Smooth muscle cell of the brain vasculature (primary cell): ENCODE results near the gene VPS41.
A peak's percentile ranks its signal among the peaks of the same experiment; 100 is the strongest.

Experiments used
- DNase-seq: peaks from one replicate; pipeline ENCODE4 v3.0.0-alpha.2; 2012; ENCODE audit warnings: low read depth, low spot score

The VPS41 gene

GRCh38 chr7:38907066-38907465 is 1.9 kb downstream of the VPS41 start:
- DNase-seq, result no peak

DNA sequence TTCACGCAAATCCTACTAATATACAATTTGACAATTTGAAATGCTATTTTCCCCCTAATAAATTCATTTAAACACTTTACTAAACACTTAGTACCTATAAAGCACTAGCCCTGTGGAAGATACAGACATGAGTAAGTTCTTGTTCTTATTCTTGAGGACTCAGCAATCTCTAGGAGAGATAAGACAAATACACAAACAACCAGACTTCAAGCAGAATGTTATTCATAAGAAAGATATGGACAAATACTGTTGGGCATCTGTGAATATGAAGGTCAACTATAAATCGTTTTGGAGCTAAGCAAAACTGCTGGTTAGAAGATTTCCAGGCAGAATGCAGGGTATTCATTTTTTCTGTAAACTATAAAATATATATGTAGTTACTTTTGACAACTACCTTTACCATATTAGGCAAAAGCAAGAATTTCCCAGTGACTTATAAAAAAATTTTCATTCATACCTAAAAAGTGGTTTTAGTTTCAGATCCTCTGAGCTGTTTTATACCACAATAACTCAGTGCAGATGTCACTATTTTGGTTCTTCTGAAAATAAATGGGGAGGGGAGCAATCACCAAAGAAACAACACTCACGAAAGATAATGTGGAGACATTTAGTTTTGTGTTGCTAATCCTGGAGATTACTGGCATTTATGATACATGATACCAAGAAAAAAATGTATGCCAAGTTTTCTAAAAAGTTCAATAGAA is 3.8 kb downstream of the VPS41 start:
- DNase-seq, result no peak

GRCh38 chr7:38903057-38903456 is 5.9 kb downstream of the VPS41 start:
- no peak for DNase-seq

- DNase-seq, result no peak
Measured at GRCh38 chr7:38902449-38902848, 6.5 kb downstream of the VPS41 start.

GRCh38 chr7:38893061-38893460 is 15.9 kb downstream of the VPS41 start:
- no peak for DNase-seq

DNA sequence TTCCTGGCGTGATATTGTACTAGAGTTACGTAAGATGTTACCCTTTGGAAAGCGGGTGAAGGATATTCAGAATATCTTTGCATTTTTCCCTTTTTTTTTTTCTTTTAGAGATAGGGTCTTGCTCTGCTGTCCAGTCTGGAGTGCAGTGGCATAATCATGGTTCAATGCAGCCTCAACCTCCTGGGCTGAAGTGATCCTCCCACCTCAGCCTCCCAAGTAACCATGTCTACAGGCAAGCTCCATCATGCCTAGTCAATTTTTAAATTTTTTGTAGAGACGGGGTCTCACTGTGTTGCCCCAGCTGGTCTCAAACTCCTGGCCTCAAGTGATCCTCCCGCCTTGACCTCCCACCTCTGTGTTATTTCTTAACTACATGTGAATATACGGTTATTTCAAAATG is 18.4 kb downstream of the VPS41 start:
- DNase-seq, result no peak

GRCh38 chr7:38889872-38890432 is 19.0 kb downstream of the VPS41 start:
- DNase-seq, result no peak

DNA sequence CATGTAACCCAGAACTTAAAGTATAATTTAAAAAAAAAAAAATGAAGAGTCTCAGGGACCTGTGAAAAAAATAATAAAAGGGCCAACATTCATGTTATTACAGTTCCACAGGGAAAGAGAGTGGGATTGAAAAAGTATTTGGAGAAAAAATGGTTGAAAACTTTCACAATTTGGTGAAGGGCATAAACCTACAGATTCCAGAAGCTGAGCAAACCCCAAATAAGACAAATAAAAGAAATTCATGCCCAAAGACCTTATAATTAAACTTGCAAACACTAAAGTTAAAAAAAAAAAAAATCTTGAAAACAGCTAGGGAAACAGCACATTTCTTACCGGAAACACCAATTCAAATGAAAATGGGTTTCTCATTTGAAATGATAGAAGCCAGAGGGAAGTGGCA is 19.9 kb downstream of the VPS41 start:
- DNase-seq, result no peak

GRCh38 chr7:38886265-38886664 is 22.7 kb downstream of the VPS41 start:
- DNase-seq, result no peak

DNA sequence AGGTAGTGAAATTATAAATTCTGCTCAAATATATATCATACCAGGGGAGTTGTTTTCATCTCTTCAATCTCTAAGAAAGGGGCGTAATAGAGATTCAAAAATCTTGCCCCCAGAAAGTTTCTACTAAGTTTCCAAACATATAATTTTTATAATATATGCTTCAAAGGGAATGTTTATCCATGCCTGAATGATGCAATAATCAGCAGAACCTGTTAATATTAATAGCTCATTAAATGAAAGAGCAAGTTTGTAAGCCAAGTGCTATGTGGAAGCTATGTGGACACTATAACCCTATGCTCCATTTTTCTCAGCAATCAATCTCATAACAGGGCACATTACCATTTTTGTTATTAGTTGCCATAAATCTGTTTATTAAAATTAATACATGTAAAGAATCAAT is 25.3 kb downstream of the VPS41 start:
- no peak for DNase-seq

DNA sequence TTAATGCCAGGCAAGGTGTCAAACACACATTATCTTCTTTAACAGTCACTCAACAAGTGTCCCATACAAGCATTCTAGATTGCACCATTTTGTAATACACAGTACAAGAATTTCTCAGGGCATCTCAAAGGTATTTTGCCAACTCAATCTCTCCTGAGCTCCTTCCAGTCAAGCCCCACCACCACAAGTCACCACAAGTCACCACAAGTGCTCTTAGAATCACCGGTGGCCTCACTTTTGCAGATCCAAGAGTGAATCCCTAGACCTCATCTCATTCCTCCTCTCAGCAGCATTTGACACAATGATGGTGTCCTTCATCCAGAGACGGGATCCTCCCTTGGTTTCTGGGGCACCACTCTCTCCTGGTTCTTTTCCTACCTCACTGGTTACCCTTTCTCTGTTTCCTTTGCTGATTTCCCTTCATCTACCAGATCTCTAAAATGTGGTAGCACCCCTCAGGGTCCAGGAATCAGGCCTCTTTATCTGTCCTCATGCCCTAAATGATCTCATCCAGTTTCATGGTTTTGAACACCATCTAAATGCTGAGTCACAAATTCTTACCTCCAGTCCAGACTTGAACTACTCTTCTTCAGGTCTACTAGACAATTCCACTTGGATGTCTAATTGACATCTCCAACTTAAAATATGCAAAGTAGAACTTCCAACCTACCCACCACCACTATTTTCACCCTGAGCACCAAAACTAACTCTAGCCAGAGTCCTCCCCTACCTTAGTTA is 26.9 kb downstream of the VPS41 start:
- no peak for DNase-seq

DNA sequence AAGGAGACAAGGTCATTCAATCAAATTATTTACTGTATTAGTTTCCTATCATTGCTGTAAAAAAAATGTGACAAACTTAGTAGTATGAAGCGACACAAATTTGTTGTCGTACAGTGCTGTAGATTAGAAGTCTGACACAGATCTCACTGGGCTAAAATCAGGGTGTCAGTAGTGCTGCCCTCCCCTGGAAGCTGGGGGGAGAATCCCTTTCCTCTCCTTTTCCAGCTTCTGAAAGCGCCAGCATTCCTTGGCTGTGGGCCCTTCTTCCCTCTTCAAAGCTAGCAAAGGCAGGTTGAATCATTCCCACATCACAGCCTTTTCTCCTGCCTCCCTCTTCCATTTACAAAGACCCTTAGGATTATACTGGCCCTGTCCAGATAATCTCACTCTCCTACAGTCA is 28.0 kb downstream of the VPS41 start:
- no peak for DNase-seq

GRCh38 chr7:38880454-38880853 is 28.5 kb downstream of the VPS41 start:
- DNase-seq, result no peak

- no peak for DNase-seq
Measured at GRCh38 chr7:38880035-38880434, 29.0 kb downstream of the VPS41 start.

GRCh38 chr7:38878694-38879457 is 30.1 kb downstream of the VPS41 start:
- DNase-seq, result no peak

DNA sequence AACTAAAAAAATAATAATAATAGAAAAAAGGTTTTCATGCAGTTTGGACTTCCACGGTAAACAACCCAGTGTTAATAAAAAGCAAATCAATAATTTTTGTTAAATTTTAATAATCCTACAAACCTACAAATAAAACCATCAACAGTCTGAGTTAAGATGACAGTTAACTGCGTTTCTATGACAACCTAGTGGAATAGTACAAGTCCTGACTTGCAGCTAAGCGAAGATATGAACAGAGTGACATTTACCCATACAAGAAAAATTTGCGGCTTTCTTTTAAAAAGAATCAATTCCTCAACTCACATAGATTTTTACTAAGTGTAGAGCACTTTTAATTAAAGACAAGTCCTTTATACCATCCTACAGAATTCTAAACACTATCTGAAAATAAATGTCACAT is 35.6 kb downstream of the VPS41 start:
- DNase-seq, result no peak

GRCh38 chr7:38872202-38872601 is 36.8 kb downstream of the VPS41 start:
- DNase-seq, result no peak

DNA sequence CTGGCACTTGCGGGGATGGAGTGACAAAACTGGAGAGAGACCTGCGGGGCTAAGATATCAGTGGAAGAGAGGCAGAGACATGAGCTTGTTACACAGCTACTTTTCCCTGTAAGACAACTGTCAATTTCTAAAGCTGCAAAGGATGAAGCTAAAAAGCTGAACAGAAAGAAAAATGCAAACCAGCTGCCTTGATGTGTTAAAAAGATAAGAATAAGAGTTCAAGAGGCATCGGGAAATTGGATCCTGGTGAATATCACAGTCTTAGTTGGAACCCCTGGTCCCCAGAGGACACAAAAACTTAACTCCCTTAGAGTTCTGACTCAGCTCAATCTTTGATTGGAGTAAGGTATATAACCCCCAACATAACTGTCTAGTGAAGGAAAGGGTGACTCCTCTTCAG is 38.8 kb downstream of the VPS41 start:
- no peak for DNase-seq

GRCh38 chr7:38863601-38864291 is 45.2 kb downstream of the VPS41 start:
- no peak for DNase-seq

DNA sequence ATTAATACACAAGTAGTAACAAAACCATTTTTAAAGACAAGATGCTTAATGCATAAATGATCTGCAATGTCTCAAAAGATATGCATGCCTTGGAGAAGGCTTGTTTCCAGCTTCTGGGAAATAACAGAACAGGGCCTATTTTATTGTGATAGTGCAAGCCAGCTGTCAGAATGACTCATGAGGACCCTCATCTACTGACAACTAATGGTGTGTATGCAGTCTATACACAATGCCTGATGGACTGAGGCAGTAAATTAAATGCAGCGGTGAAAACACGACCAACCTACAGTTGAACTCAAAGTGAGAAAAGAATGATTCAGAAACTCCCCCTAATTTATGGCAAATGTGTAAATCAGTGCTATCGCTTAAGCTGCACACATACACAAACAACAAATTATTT is 46.3 kb downstream of the VPS41 start:
- DNase-seq, result no peak

- peak; percentile 6 for DNase-seq
Measured at GRCh38 chr7:38858259-38858884, 50.6 kb downstream of the VPS41 start.
